HCT116 (cell line): Measurements from ENCODE around the gene BTNL3. TPM values are rescaled to one million over a fixed set of nuclear protein-coding genes. Genes with fewer than 3 reads are reported as not detected.

Experiments used
- ATAC-seq: fragments of 200-7000 bp; cut with Tn5 transposase; 2 replicates; pipeline ENCODE4 v1.9.1; 2020; ENCODE audit warnings: mild to moderate bottlenecking, moderate library complexity
- BruUV-seq: library from RNA; stranded (reverse); fragments of 400-500 nt; replicated peaks from 2 replicates; lab custom pipeline; 2021; lab: Mats Ljungman, UMichigan
- CTCF ChIA-PET: fragments of 300-600 bp; sonication (Branson Sonifier 250); formaldehyde crosslinking; loops from one replicate; lab custom pipeline; 2021; ENCODE audit warnings: antibody characterized with exemption; lab: Charles Lee
- POLR2A ChIA-PET: fragments of 300-600, 350-600 bp; sonication (Branson Sonifier 250); formaldehyde crosslinking; loops from one replicate; lab custom pipeline; 2021; ENCODE audit warnings: antibody characterized with exemption; lab: Charles Lee
- RAD21 ChIA-PET, 2 experiments: fragments of 300-600 bp; sonication (Branson Sonifier 250); formaldehyde crosslinking; loops; one replicate each; lab custom pipeline; 2023; ENCODE audit warnings: low total read pairs in 2 of 2; ENCODE audit not compliant: uncharacterized antibody in 2 of 2, unreplicated experiment in 2 of 2, low non-redundant PET in 1 of 2; lab: Charles Lee
- DNase-seq: peaks from one replicate; pipeline ENCODE4 v3.0.0-alpha.2; 2010; ENCODE audit warnings: low read depth, low spot score
- H2AFZ ChIP-seq: fragments of 200-600 bp; shearing (Covaris generic), sonication (generic); 2 replicates; pipeline ENCODE4 v1.6.1; 2017; ENCODE audit warnings: low read depth, mixed run types, mixed read lengths, antibody characterized with exemption, low read length; ENCODE audit not compliant: poor library complexity, severe bottlenecking
- H3K27ac ChIP-seq: 2 replicates; pipeline ENCODE4 v1.5.1; 2012; ENCODE audit warnings: low read depth, low read length
- H3K27me3 ChIP-seq: fragments of 200-600 bp; sonication (generic); 2 replicates; pipeline ENCODE4 v1.6.1; 2016; ENCODE audit warnings: mixed run types, low read length, mixed read lengths; ENCODE audit not compliant: insufficient read depth
- H3K36me3 ChIP-seq, 2 experiments: fragments of 200-500 bp in 1 of 2; fragments of 200-600 bp in 1 of 2; sonication (Bioruptor generic) in 1 of 2; sonication (generic) in 1 of 2; 2 replicates each; pipeline versions ENCODE4 v1.5.1 to v1.6.1; 2014 to 2016; ENCODE audit warnings: low read length in 2 of 2, inconsistent platforms in 1 of 2, mixed read lengths in 1 of 2, mixed run types in 1 of 2; ENCODE audit not compliant: insufficient read depth in 2 of 2, control insufficient read depth in 1 of 2
- H3K4me1 ChIP-seq, 2 experiments: fragments of 200-600 bp in 1 of 2; sonication (generic) in 1 of 2; 2 replicates each; pipeline versions ENCODE4 v1.5.1 to v1.6.1; 2012 to 2017; ENCODE audit warnings: low read length in 2 of 2, inconsistent platforms in 1 of 2, mild to moderate bottlenecking in 1 of 2, mixed read lengths in 1 of 2, mixed run types in 1 of 2, moderate library complexity in 1 of 2; ENCODE audit not compliant: insufficient read depth in 2 of 2, control insufficient read depth in 1 of 2
- H3K4me2 ChIP-seq: fragments of 200-600 bp; sonication (generic); 2 replicates; pipeline ENCODE4 v1.6.1; 2017; ENCODE audit warnings: mixed run types, low read length, mixed read lengths
- H3K4me3 ChIP-seq, 2 experiments: fragments of 200-600 bp in 1 of 2; sonication (generic) in 1 of 2; replicated peaks in 1 of 2; 2 replicates each; pipeline ENCODE4 v1.5.1; 2011 to 2016; ENCODE audit warnings: low read length in 2 of 2, control low read depth in 1 of 2, low read depth in 1 of 2, mild to moderate bottlenecking in 1 of 2, mixed read lengths in 1 of 2, mixed run types in 1 of 2
- H3K79me2 ChIP-seq: fragments of 200-600 bp; sonication (generic); 2 replicates; pipeline ENCODE4 v1.6.1; 2017; ENCODE audit warnings: mild to moderate bottlenecking, mixed run types, low read length, moderate library complexity, mixed read lengths; ENCODE audit not compliant: insufficient read depth
- H3K9ac ChIP-seq: fragments of 200-600 bp; sonication (generic); 2 replicates; pipeline ENCODE4 v1.6.1; 2016; ENCODE audit warnings: low read length, mixed read lengths
- H3K9me2 ChIP-seq: fragments of 200-600 bp; sonication (generic), shearing (Covaris generic); 2 replicates; pipeline ENCODE4 v1.6.1; 2017; ENCODE audit warnings: mixed run types, mild to moderate bottlenecking, moderate library complexity; ENCODE audit not compliant: insufficient read depth
- H3K9me3 ChIP-seq, 2 experiments: fragments of 200-500 bp in 1 of 2; fragments of 200-600 bp in 1 of 2; sonication (Bioruptor generic) in 1 of 2; sonication (generic) in 1 of 2; 2 replicates each; pipeline ENCODE4 v1.6.1; 2014 to 2017; ENCODE audit warnings: low read length in 2 of 2, mixed read lengths in 2 of 2, inconsistent platforms in 1 of 2, low read depth in 1 of 2, mild to moderate bottlenecking in 1 of 2, mixed run types in 1 of 2, moderate library complexity in 1 of 2; ENCODE audit not compliant: control insufficient read depth in 1 of 2, insufficient read depth in 1 of 2
- H4K20me1 ChIP-seq: fragments of 200-600 bp; sonication (generic), shearing (Covaris generic); 2 replicates; pipeline ENCODE4 v1.6.1; 2017; ENCODE audit warnings: mixed run types, mild to moderate bottlenecking, moderate library complexity; ENCODE audit not compliant: insufficient read depth
- CBX3 ChIP-seq: IDR thresholded peaks from 2 replicates; pipeline ENCODE4 v1.6.1; 2012; ENCODE audit warnings: low read depth
- CEBPB ChIP-seq: IDR thresholded peaks from 2 replicates; pipeline ENCODE4 v1.6.1; 2012; ENCODE audit warnings: low read depth
- EZH2 ChIP-seq: fragments of 200-600 bp; sonication (generic); IDR thresholded peaks from 2 replicates; pipeline ENCODE4 v1.6.1; 2017; ENCODE audit warnings: antibody characterized with exemption, mixed run types
- EZH2phosphoT487 ChIP-seq: fragments of 200-600 bp; IDR thresholded peaks from 2 replicates; pipeline ENCODE4 v1.6.1; 2018; ENCODE audit warnings: antibody characterized with exemption, borderline replicate concordance
- FOSL1 ChIP-seq: IDR thresholded peaks from 2 replicates; pipeline ENCODE4 v1.6.1; 2012; ENCODE audit warnings: low read depth
- POLR2A ChIP-seq: IDR thresholded peaks from 2 replicates; pipeline ENCODE4 v1.7.0; 2011; ENCODE audit warnings: borderline replicate concordance; ENCODE audit not compliant: insufficient read depth, insufficient read length; ENCODE audit errors: extremely low read depth
- REST ChIP-seq: IDR thresholded peaks from 2 replicates; pipeline ENCODE4 v1.6.1; 2012; ENCODE audit warnings: low read depth
- ZNF274 ChIP-seq: fragments of 200-500 bp; sonication (Bioruptor generic); IDR thresholded peaks from 2 replicates; pipeline ENCODE4 v1.6.1; 2014; ENCODE audit warnings: mild to moderate bottlenecking, low read depth, low read length, inconsistent platforms
- intact Hi-C: fragments of 100-400 bp; cut with micrococcal nuclease; formaldehyde crosslinking; loops from 2 replicates; pipeline ENCODE4 v1.10.0; 2022
- total RNA-seq: library from RNA; stranded (reverse); gene quantifications from one replicate; pipeline ENCODE4 v1.2.1, GENCODE V29; 2021; ENCODE audit not compliant: unreplicated experiment

BTNL3 gene
- total RNA-seq, 1 experiment from 2014 or later: not detected

- no peak for TF ChIP-seq ZNF274
- TF ChIP-seq CBX3: no peak
- no peak for TF ChIP-seq FOSL1
- TF ChIP-seq REST: no peak
- TF ChIP-seq CEBPB: no peak
- TF ChIP-seq POLR2A: no peak
- no peak for TF ChIP-seq EZH2
- TF ChIP-seq EZH2phosphoT487: no peak
- intact Hi-C loops: no loop called here
- Histone ChIP-seq H3K9ac (no peak overlapping the region), H3K9me2 (0 out of 2 replicates have a peak, but pooled peaks cover 4% of the 10 kb centered on the region), H3K4me3 (no peak overlapping the region), H3K9me3 (no peaks in the 10 kb centered on the region), H3K27ac (no peak overlapping the region), H4K20me1 (no peaks in the 10 kb centered on the region), H3K79me2 (no peaks in the 10 kb centered on the region), H3K27me3 (no peaks in the 10 kb centered on the region), H3K4me1 (no peaks in the 10 kb centered on the region), H3K36me3 (no peaks in the 10 kb centered on the region), H2AFZ (no peak overlapping the region), H3K4me2 (no peak overlapping the region)
- no TSS peak for BruUV-seq
- CTCF ChIA-PET: no interaction called here
- RAD21 ChIA-PET: no interaction called here
- no peak for DNase-seq
- POLR2A ChIA-PET: no interaction called here
- ATAC-seq: no peak
Observed at GRCh38 chr5:180990086-180990881, 1.6 kb downstream of the BTNL3 start.
